Forelimb muscle (tissue), 1 donor: ENCODE measurements around the gene NCK2. TPM values are rescaled to one million over a fixed set of nuclear protein-coding genes. Genes with fewer than 3 reads are reported as not detected.

ENCODE experiments used
- DNase-seq: peaks from one replicate; pipeline ENCODE4 v3.0.0-alpha.2; 2013; ENCODE audit warnings: low read depth
- polyA plus RNA-seq: library from polyadenylated mRNA; unstranded; fragments of 120-200 nt; gene quantifications from one replicate; pipeline ENCODE4 v1.2.1, GENCODE V29; 2013; ENCODE audit not compliant: insufficient read length

NCK2 gene
- polyA plus RNA-seq, 1 donor: 72.5 TPM

DNA sequence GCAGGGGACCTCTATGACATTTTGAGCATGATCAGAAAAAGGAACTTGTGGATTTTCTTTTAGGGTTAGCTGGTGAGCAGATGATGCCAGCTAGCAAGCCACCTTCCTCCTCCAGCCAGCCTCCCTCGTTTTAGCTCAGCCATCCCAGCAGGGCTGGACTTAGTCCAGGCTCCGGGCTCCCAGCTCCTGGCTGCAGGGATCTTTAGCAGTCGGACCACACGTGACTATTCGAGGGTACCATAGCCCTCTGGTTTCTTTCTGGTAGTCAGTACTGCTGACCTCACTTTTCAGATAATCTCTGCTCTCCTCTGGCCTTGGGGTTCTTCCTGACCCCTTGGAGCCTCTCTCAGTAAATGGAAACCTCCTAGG, 31.8 kb downstream of the NCK2 start:
- DNase-seq: no peak

DNA sequence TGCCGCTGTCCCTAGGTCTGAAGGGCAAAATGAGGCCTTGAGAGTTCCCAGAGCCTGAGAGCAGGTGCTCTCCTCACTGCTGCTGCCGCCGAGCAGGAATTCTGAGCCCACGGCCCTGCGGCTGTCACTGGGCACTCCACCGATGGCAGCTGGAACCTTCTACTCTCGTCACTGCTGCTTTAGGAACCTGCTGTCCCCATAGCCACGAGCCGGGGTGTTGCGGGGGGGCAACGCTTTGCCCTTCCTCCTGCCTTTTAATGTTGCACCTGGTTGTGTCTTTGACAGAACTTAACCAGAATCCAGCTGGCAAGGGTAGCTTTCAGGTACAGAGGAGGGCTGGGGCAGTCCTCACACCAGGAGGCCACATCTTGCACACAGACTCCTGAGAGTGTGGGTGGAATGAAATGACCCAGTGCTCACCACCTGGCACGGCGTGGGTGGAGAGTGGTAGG, 32.3 kb downstream of the NCK2 start:
- DNase-seq: no peak

DNA sequence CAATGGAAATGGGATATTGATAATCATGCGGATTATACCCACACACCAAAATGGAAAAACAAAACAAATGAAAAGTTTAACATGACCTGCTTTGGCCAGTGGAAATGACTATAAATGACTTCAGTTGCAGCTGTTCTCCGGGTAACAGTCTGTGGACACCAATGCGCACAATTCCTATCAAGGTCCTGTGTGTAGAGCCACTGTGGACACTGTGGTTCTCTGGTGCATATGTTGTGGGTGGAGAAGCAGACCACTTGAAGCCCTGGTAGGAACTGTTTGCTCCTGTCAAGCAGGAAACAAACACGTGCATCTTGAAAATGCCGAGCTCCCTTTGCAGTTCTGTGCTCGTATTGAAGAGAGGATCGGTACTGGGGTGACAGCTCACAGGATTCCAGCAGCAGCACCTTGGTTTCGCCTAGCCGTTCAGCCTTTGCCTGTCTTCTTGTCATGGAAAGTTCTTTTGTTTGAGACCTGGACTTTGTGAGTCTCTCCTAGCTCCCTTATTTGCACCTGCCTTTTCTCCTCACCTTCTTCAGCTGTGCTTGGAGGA, 32.9 kb downstream of the NCK2 start:
- DNase-seq: no peak

DNA sequence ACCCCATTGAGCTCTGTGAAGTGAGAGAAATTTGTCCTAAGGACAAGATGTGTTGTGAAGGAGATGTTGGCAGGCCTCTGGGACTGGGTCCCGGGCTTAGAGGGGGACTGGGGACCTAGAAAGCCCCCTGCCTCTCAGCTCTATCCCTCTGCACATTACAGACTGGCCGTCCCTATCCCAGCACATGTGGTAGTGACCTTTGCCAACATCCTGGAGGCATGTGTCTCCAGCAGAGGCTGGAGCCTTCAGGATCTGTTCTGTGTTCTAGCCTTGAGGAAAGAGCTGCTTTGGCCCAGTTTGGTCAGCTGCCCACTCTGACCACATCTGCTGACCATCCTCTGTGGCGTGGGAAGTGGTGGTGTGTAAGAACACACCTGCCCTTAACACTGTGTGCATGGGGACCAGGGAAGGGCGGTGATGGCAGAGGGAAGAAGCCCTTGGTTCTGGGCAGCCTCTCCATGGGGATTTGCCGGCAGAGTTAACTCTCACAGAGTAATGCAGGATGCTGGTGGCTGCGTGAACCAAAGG, 33.4 kb downstream of the NCK2 start:
- no peak for DNase-seq

DNA sequence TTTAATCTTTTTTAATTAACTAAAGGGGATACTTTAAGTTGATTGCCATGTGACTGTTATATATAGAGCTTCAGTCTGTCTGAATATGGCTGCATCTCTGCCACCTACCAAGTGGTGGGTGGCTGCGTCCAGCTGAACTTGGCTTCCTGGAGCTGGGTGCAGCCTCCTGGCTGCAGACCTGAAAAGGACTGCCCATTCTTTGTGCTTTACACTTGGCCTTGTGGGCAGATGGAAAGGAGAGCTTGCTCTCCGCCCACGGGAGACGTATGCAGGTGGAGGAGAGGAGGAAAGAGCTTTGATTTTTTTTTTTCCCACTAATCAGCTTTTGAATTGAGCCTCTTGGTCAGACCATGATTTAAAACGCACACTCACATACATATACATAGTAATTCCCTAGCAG, 34.7 kb downstream of the NCK2 start:
- DNase-seq: no peak

GRCh38 chr2:105780606-105781005, 35.9 kb downstream of the NCK2 start:
- no peak for DNase-seq

- DNase-seq: no peak
Measured at GRCh38 chr2:105781274-105781978, 36.7 kb downstream of the NCK2 start.

- no peak for DNase-seq
Measured at GRCh38 chr2:105782123-105782522, 37.4 kb downstream of the NCK2 start.

- DNase-seq: no peak
Measured at GRCh38 chr2:105782646-105783045, 37.9 kb downstream of the NCK2 start.

GRCh38 chr2:105783151-105783738, 38.5 kb downstream of the NCK2 start:
- DNase-seq: no peak

DNA sequence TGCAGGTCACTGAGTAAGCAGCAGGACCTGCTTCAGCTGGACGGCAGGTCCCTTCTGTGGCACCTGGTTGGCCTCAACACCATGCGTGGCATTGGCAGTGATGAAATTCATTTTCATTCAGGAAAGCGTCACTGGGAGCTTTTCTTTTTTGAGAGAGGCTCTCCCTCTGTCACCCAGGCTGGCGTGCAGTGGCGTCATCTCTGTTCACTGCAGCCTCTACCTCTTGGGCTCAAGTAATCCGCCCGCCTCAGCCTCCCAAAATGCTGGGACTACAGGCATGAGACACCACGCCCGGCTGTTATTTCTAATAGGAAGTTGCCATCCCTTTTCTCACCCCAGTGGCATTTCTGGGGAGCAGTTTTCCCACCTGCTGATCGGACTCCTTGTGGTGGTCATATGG, 39.3 kb downstream of the NCK2 start:
- no peak for DNase-seq

GRCh38 chr2:105784589-105784988, 39.9 kb downstream of the NCK2 start:
- DNase-seq: no peak

DNA sequence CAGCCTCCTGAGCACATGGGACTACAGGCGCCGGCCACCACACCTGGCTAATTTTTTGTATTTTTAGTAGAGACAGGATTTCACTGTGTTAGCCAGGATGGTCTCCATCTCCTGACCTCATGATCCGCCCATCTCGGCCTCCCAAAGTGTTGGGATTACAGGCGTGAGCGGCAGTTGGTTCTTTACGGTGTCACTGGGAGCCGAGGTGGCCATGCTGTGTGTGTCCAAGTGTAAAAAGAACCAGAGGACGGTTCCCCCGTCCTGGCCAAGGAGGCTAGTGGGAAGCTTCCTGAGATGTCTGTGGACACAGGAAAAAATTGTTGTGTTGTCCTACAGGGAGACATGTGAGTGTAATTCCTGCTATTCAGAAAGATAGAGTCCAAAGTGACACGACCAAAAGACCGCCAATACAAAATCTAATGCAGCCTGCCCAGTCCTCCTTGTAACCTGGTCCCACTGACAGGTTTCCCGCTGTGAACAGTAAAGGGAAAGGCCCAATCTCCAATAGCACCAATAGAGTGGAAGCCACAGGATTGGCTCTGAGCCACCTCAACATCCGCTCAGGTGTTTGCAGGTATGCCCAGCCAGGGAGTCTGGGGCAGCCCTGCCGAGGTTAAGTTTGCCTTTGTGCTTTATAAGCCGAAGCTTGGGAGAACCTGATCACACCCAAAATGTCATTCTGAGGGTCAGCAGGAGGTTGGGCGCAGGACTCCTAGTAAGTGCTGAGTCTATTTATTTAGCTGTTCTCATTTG, 40.6 kb downstream of the NCK2 start:
- no peak for DNase-seq

GRCh38 chr2:105786231-105787230, 41.8 kb downstream of the NCK2 start:
- no peak for DNase-seq

- no peak for DNase-seq
Measured at GRCh38 chr2:105787376-105788318, 42.9 kb downstream of the NCK2 start.

GRCh38 chr2:105788670-105789290, 44.1 kb downstream of the NCK2 start:
- no peak for DNase-seq

GRCh38 chr2:105789745-105790460, 45.2 kb downstream of the NCK2 start:
- DNase-seq: no peak

DNA sequence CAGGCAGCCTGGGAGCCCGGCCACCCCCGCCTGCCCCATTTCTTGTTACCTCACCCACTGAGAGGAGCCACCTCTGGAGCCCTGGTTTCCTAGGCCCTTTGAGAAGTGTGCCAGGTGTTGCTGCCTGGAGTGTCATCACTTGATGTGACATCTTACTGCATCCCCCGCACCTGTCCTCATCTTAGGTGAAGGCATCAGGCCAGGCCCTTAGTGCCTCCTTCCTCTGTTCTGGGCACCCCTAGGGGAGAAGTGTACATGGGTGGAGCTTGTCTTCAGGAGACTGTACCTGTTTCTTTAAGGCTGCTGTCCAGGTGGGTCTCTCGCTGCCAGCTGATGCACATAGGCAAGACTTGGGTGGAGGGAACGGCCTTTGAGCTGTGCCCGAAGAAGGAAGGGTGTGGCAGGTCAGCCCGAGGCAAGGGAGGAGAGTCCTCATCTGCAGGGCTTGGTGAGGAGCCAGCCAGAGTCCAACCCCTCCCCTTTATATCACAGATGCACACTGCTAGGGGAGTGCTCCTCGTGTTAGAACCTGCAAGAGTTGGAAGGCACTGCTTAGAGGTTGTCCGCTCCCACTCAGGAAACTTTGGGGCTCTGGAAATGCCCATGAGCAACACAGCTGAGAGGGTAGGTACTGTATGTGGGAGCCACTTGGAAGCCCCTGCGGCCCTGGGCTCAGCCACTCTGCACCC, 45.9 kb downstream of the NCK2 start:
- no peak for DNase-seq
